PC-9 (cell line): ENCODE data around the gene CA5A. TPM values are rescaled to one million over a fixed set of nuclear protein-coding genes. Genes with fewer than 3 reads are reported as not detected.

Source experiments
- BruUV-seq: library from RNA; stranded (reverse); fragments of 400-500 nt; replicated peaks from 2 replicates; lab custom pipeline; 2021; lab: Mats Ljungman, UMichigan
- CTCF ChIA-PET: fragments of 300-600 bp; sonication (Branson Sonifier 250); formaldehyde crosslinking; loops from one replicate; lab custom pipeline; 2022; ENCODE audit warnings: antibody characterized with exemption; lab: Charles Lee
- POLR2A ChIA-PET: fragments of 300-600 bp; sonication (Branson Sonifier 250); formaldehyde crosslinking; loops from one replicate; lab custom pipeline; 2022; ENCODE audit warnings: antibody characterized with exemption; ENCODE audit not compliant: unreplicated experiment; lab: Charles Lee
- DNase-seq, 2 experiments: peaks; one replicate each; pipeline versions ENCODE4 v3.0.0 to v3.0.0-alpha.2; 2015 to 2022; ENCODE audit warnings: mixed read lengths in 1 of 2
- H2AFZ ChIP-seq: fragments of 200-600 bp; sonication (generic); 2 replicates; pipeline ENCODE4 v1.8.1; 2017; ENCODE audit warnings: antibody characterized with exemption
- H3F3A ChIP-seq: fragments of 200-600 bp; sonication (generic); 2 replicates; pipeline ENCODE4 v1.8.1; 2017; ENCODE audit warnings: antibody characterized with exemption, mild to moderate bottlenecking, low read depth; ENCODE audit not compliant: insufficient read depth
- H3K27ac ChIP-seq: fragments of 200-600 bp; sonication (generic); 2 replicates; pipeline ENCODE4 v1.6.1; 2016; ENCODE audit warnings: mixed run types
- H3K27me3 ChIP-seq: fragments of 200-600 bp; sonication (generic); 2 replicates; pipeline ENCODE4 v1.6.1; 2016; ENCODE audit warnings: low read depth, mixed run types; ENCODE audit not compliant: insufficient read depth
- H3K36me3 ChIP-seq: fragments of 200-600 bp; sonication (generic); 2 replicates; pipeline ENCODE4 v1.6.1; 2016; ENCODE audit warnings: low read depth, mixed run types
- H3K4me1 ChIP-seq: fragments of 200-600 bp; sonication (generic); replicated peaks from 2 replicates; pipeline ENCODE4 v1.6.1; 2016; ENCODE audit warnings: mixed run types; ENCODE audit not compliant: insufficient read depth
- H3K4me2 ChIP-seq: fragments of 200-600 bp; sonication (generic); 2 replicates; pipeline ENCODE4 v1.6.1; 2017; ENCODE audit warnings: mixed run types
- H3K4me3 ChIP-seq: fragments of 200-600 bp; sonication (generic); 2 replicates; pipeline ENCODE4 v1.6.1; 2016; ENCODE audit warnings: mixed run types
- H3K79me2 ChIP-seq: fragments of 200-600 bp; sonication (generic); 2 replicates; pipeline ENCODE4 v1.6.1; 2017; ENCODE audit warnings: low read depth, mixed run types
- H3K9me2 ChIP-seq: fragments of 200-600 bp; sonication (generic); 2 replicates; pipeline ENCODE4 v1.8.1; 2017; ENCODE audit warnings: mild to moderate bottlenecking; ENCODE audit not compliant: insufficient read depth
- H3K9me3 ChIP-seq: fragments of 200-600 bp; sonication (generic); 2 replicates; pipeline ENCODE4 v1.8.1; 2016; ENCODE audit warnings: low read depth; ENCODE audit not compliant: insufficient read depth
- H4K20me1 ChIP-seq: fragments of 200-600 bp; sonication (generic); 2 replicates; pipeline ENCODE4 v1.8.1; 2017; ENCODE audit not compliant: insufficient read depth
- CTCF ChIP-seq: fragments of 200-600 bp; sonication (generic); conservative IDR thresholded peaks from 2 replicates; pipeline ENCODE4 v1.6.1; 2017; ENCODE audit warnings: mixed run types, antibody characterized with exemption, mild to moderate bottlenecking, moderate library complexity
- EZH2 ChIP-seq: fragments of 200-600 bp; sonication (generic); IDR thresholded peaks from 2 replicates; pipeline ENCODE4 v1.8.0; 2017; ENCODE audit warnings: antibody characterized with exemption, low read depth
- intact Hi-C: fragments of 100-400 bp; cut with micrococcal nuclease; formaldehyde crosslinking; loops from one replicate; pipeline ENCODE4 v1.10.0; 2022; ENCODE audit not compliant: unreplicated experiment
- total RNA-seq: library from RNA; stranded (reverse); gene quantifications from 2 replicates; pipeline ENCODE4 v1.2.3, GENCODE V29; 2021

Gene CA5A
- total RNA-seq, 1 experiment from 2014 or later, result 0.26 TPM

GRCh38 chr16:87957296-87958094 is 21.2 kb upstream of the CA5A start:
- DNase-seq, result peak in 1 of 2 experiments; percentile 13
- no peak overlapping the region for H3K4me3 ChIP-seq
- H3K9me2 ChIP-seq, result no peaks in the 10 kb centered on the region
- peaks cover 7% of the 10 kb centered on the region; the same call in 1 of the 2 replicates for H3F3A ChIP-seq
- no TSS peak for BruUV-seq
- TF ChIP-seq CTCF (no peak), EZH2 (no peak)
- H3K27me3 ChIP-seq, result no peaks in the 10 kb centered on the region
- peaks cover 10% of the 10 kb centered on the region for H4K20me1 ChIP-seq
- H2AFZ ChIP-seq, result no peak overlapping the region
- no peak overlapping the region for H3K4me2 ChIP-seq
- no peaks in the 10 kb centered on the region for H3K36me3 ChIP-seq
- peaks cover 79% of the 10 kb centered on the region for H3K79me2 ChIP-seq
- peaks cover 8% of the 10 kb centered on the region for H3K4me1 ChIP-seq
- no peaks in the 10 kb centered on the region for H3K9me3 ChIP-seq
- ChIA-PET POLR2A (no interaction called here), CTCF (no interaction called here)
- no peak overlapping the region for H3K27ac ChIP-seq
- intact Hi-C loops, result no loop called here

- Histone ChIP-seq H4K20me1 (peaks cover 7% of the 10 kb centered on the region), H3K27ac (no peak overlapping the region), H3K36me3 (no peaks in the 10 kb centered on the region), H3K4me2 (no peak overlapping the region), H3K27me3 (no peaks in the 10 kb centered on the region), H3K9me3 (no peaks in the 10 kb centered on the region), H3K4me1 (peaks cover 11% of the 10 kb centered on the region), H3K79me2 (peaks cover 88% of the 10 kb centered on the region), H3F3A (peaks cover 7% of the 10 kb centered on the region; the same call in 1 of the 2 replicates), H3K4me3 (no peak overlapping the region), H2AFZ (no peak overlapping the region), H3K9me2 (no peaks in the 10 kb centered on the region)
- intact Hi-C loops, result no loop called here
- DNase-seq, result peak in 1 of 2 experiments; percentile 34
- TF ChIP-seq CTCF, result no peak
- no peak for TF ChIP-seq EZH2
- POLR2A ChIA-PET, result no interaction called here
- no TSS peak for BruUV-seq
- CTCF ChIA-PET, result no interaction called here
Measured at GRCh38 chr16:87956365-87957231, 20.3 kb upstream of the CA5A start.

GRCh38 chr16:87956098-87956364 is 19.7 kb upstream of the CA5A start:
- no peak overlapping the region for H3K27ac ChIP-seq
- peaks cover 82% of the 10 kb centered on the region for H3K79me2 ChIP-seq
- H2AFZ ChIP-seq, result no peak overlapping the region
- H3K27me3 ChIP-seq, result no peaks in the 10 kb centered on the region
- no peak for TF ChIP-seq EZH2
- no peak for TF ChIP-seq CTCF
- peaks cover 4% of the 10 kb centered on the region for H4K20me1 ChIP-seq
- H3K36me3 ChIP-seq, result no peaks in the 10 kb centered on the region
- peak in 1 of 2 experiments; percentile 32 for DNase-seq
- no peaks in the 10 kb centered on the region for H3K9me3 ChIP-seq
- intact Hi-C loops, result no loop called here
- BruUV-seq, result no TSS peak
- H3K4me3 ChIP-seq, result no peak overlapping the region
- POLR2A ChIA-PET, result no interaction called here
- no peaks in the 10 kb centered on the region for H3K9me2 ChIP-seq
- H3K4me1 ChIP-seq, result peaks cover 11% of the 10 kb centered on the region
- CTCF ChIA-PET, result no interaction called here
- no peak overlapping the region for H3K4me2 ChIP-seq
- H3F3A ChIP-seq, result peaks cover 7% of the 10 kb centered on the region; the same call in 1 of the 2 replicates
